GM12878 (cell line): ENCODE measurements around the gene INA. TPM values are rescaled to one million over a fixed set of nuclear protein-coding genes. Genes with fewer than 3 reads are reported as not detected.

Experiments used
- polyA plus RNA-seq, 11 experiments: library from polyadenylated mRNA; depleted of rRNA in 4 of 11; unstranded in 6 of 11; stranded (reverse) in 5 of 11; fragments of >200 nt; fragmentation: Nextera tagmentation in 4 of 11; fragmentation: Illumina TruSeq in 1 of 11; extraction: Ambion mirVana in 4 of 11; extraction: Trizol in 1 of 11; gene quantifications; 1 replicate in 1 of 11; 2 replicates in 10 of 11; pipeline versions ENCODE4 v1.2.1 to v1.2.3, GENCODE V29; 2011 to 2016; ENCODE audit warnings: inconsistent platforms in 2 of 11, missing spikeins in 2 of 11, low read depth in 1 of 11
- small RNA-seq: library from RNA; depleted of rRNA; stranded (forward); fragments of <200 nt; gene quantifications from one replicate; pipeline ENCODE3, GENCODE V24; 2014
- total RNA-seq, 4 experiments: library from RNA; depleted of rRNA in 3 of 4; stranded (reverse); fragments of >200 nt in 3 of 4; fragmentation: Illumina TruSeq in 1 of 4; extraction: Trizol in 1 of 4; gene quantifications; 2 replicates each; pipeline versions ENCODE4 v1.2.1 to v1.2.3, GENCODE V29; 2013 to 2021
- TF ChIP-seq, protein P1 (sequence below): fragments of 450-650 bp; IDR thresholded peaks from 2 replicates; pipeline ENCODE4 v1.6.1; 2016; ENCODE audit warnings: mild to moderate bottlenecking

Gene INA
- total and polyA plus RNA-seq, 10 of the 15 experiments (the other 5 are each of a cell fraction or from before 2014, with no cell fraction given), result 0.14 to 0.23 TPM; not detected in 8

DNA sequence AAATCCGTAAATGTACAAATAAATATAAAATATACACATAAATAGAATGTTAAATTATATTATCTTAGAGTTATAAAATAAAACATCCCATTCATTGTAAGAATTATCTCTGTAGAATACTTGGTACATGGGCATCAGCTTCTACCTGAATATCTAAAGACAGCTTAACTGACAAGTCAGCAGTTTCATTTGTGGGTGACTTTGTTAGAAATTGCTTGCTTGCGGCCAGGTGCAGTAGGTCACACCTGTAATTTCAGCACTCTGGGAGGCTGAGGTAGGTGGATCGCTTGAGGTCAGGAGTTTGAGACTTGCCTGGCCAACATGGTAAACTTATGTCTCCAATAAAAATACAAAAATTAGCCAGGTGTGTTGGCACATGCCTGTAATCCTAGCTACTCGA lies 59.4 kb downstream of the INA start (continued):
- TF ChIP-seq, protein P1, sequence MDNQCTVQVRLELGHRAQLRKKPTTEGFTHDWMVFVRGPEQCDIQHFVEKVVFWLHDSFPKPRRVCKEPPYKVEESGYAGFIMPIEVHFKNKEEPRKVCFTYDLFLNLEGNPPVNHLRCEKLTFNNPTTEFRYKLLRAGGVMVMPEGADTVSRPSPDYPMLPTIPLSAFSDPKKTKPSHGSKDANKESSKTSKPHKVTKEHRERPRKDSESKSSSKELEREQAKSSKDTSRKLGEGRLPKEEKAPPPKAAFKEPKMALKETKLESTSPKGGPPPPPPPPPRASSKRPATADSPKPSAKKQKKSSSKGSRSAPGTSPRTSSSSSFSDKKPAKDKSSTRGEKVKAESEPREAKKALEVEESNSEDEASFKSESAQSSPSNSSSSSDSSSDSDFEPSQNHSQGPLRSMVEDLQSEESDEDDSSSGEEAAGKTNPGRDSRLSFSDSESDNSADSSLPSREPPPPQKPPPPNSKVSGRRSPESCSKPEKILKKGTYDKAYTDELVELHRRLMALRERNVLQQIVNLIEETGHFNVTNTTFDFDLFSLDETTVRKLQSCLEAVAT, result no peak

Small RNA genes lying within 50 kb of the gene (small RNA-seq; reads per million reads assigned to genes)
- gene RNU11-3P, result not detected

Other genes with a start within 250 kb of the INA start
Only the 7 nearest of the 10 such genes appear.
- 54.4 and 64.7 TPM in 2 replicates for gene NT5C2, start 83.9 kb upstream of the INA start, total RNA-seq (2014; rRNA removed)
- 45.7 and 49.0 TPM in 2 replicates for gene NT5C2, start 83.9 kb upstream of the INA start, total RNA-seq (2014; rRNA removed; fragmentation: Illumina TruSeq; extraction: Trizol)
- gene NT5C2, start 83.9 kb upstream of the INA start, total RNA-seq (2021), result 43.2 and 48.5 TPM in 2 replicates
- 70.1 and 94.8 TPM in 2 replicates for gene NT5C2, start 83.9 kb upstream of the INA start, polyA plus RNA-seq (2011; rRNA removed)
- gene NT5C2, start 83.9 kb upstream of the INA start, polyA plus RNA-seq (2014; fragmentation: Illumina TruSeq; extraction: Trizol), result 66.8 and 78.2 TPM in 2 replicates
- 10 to 100 TPM; 15.8 to 22.3 TPM for gene NT5C2, start 83.9 kb upstream of the INA start, polyA plus RNA-seq (2014; fragmentation: Nextera tagmentation; extraction: Ambion mirVana)
- gene NT5C2, start 83.9 kb upstream of the INA start, polyA plus RNA-seq (2014; rRNA removed), result 50.5 and 57.5 TPM in 2 replicates
- gene NT5C2, start 83.9 kb upstream of the INA start, polyA plus RNA-seq (2016; fragmentation: Nextera tagmentation; extraction: Ambion mirVana), result 10 to 100 TPM; 61.4 to 68.4 TPM
- gene RPEL1, start 31.3 kb upstream of the INA start, total RNA-seq (2014; rRNA removed), result 0.11 TPM in 1 of 2 replicates, not detected in the other
- gene RPEL1, start 31.3 kb upstream of the INA start, total RNA-seq (2014; rRNA removed; fragmentation: Illumina TruSeq; extraction: Trizol), result not detected in 2 replicates
- gene RPEL1, start 31.3 kb upstream of the INA start, total RNA-seq (2021), result not detected in 2 replicates
- gene RPEL1, start 31.3 kb upstream of the INA start, polyA plus RNA-seq (2011; rRNA removed), result 0.04 and 0.12 TPM in 2 replicates
- gene RPEL1, start 31.3 kb upstream of the INA start, polyA plus RNA-seq (2014; fragmentation: Illumina TruSeq; extraction: Trizol), result 0.07 TPM in 1 of 2 replicates, not detected in the other
- gene RPEL1, start 31.3 kb upstream of the INA start, polyA plus RNA-seq (2014; fragmentation: Nextera tagmentation; extraction: Ambion mirVana), result under 1 TPM; 0.05 to 0.08 TPM
- gene RPEL1, start 31.3 kb upstream of the INA start, polyA plus RNA-seq (2014; rRNA removed), result 0.04 TPM in 1 of 2 replicates, not detected in the other
- gene RPEL1, start 31.3 kb upstream of the INA start, polyA plus RNA-seq (2016; fragmentation: Nextera tagmentation; extraction: Ambion mirVana), result not detected
- 13.3 and 16.5 TPM in 2 replicates for gene PCGF6, start 74.0 kb downstream of the INA start, total RNA-seq (2014; rRNA removed)
- gene PCGF6, start 74.0 kb downstream of the INA start, total RNA-seq (2014; rRNA removed; fragmentation: Illumina TruSeq; extraction: Trizol), result 13.7 and 14.5 TPM in 2 replicates
- gene PCGF6, start 74.0 kb downstream of the INA start, total RNA-seq (2021), result 13.2 and 14.0 TPM in 2 replicates
- gene PCGF6, start 74.0 kb downstream of the INA start, polyA plus RNA-seq (2011; rRNA removed), result 12.2 and 18.9 TPM in 2 replicates
- 10.8 and 13.4 TPM in 2 replicates for gene PCGF6, start 74.0 kb downstream of the INA start, polyA plus RNA-seq (2014; fragmentation: Illumina TruSeq; extraction: Trizol)
- 1 to 10 TPM; 6.5 to 8.2 TPM for gene PCGF6, start 74.0 kb downstream of the INA start, polyA plus RNA-seq (2014; fragmentation: Nextera tagmentation; extraction: Ambion mirVana)
- gene PCGF6, start 74.0 kb downstream of the INA start, polyA plus RNA-seq (2014; rRNA removed), result 8.9 and 11.4 TPM in 2 replicates
- 10 to 100 TPM; 17.7 to 19.1 TPM for gene PCGF6, start 74.0 kb downstream of the INA start, polyA plus RNA-seq (2016; fragmentation: Nextera tagmentation; extraction: Ambion mirVana)
- gene TAF5, start 90.8 kb downstream of the INA start, total RNA-seq (2014; rRNA removed), result 7.7 and 8.8 TPM in 2 replicates
- 7.8 and 7.9 TPM in 2 replicates for gene TAF5, start 90.8 kb downstream of the INA start, total RNA-seq (2014; rRNA removed; fragmentation: Illumina TruSeq; extraction: Trizol)
- gene TAF5, start 90.8 kb downstream of the INA start, total RNA-seq (2021), result 6.6 and 7.1 TPM in 2 replicates
- 9.2 and 13.7 TPM in 2 replicates for gene TAF5, start 90.8 kb downstream of the INA start, polyA plus RNA-seq (2011; rRNA removed)
- gene TAF5, start 90.8 kb downstream of the INA start, polyA plus RNA-seq (2014; fragmentation: Illumina TruSeq; extraction: Trizol), result 7.9 and 9.8 TPM in 2 replicates
- gene TAF5, start 90.8 kb downstream of the INA start, polyA plus RNA-seq (2014; fragmentation: Nextera tagmentation; extraction: Ambion mirVana), result 1 to 10 TPM; 3.7 to 3.8 TPM
- 6.1 and 6.8 TPM in 2 replicates for gene TAF5, start 90.8 kb downstream of the INA start, polyA plus RNA-seq (2014; rRNA removed)
- 1 to 10 TPM; 6.7 to 9.0 TPM for gene TAF5, start 90.8 kb downstream of the INA start, polyA plus RNA-seq (2016; fragmentation: Nextera tagmentation; extraction: Ambion mirVana)
- 240 and 260 TPM in 2 replicates for gene ATP5MK, start 119.3 kb downstream of the INA start, total RNA-seq (2014; rRNA removed)
- gene ATP5MK, start 119.3 kb downstream of the INA start, total RNA-seq (2014; rRNA removed; fragmentation: Illumina TruSeq; extraction: Trizol), result 542 TPM in 2 replicates
- gene ATP5MK, start 119.3 kb downstream of the INA start, total RNA-seq (2021), result 359 and 363 TPM in 2 replicates
- 485 and 750 TPM in 2 replicates for gene ATP5MK, start 119.3 kb downstream of the INA start, polyA plus RNA-seq (2011; rRNA removed)
- gene ATP5MK, start 119.3 kb downstream of the INA start, polyA plus RNA-seq (2014; fragmentation: Illumina TruSeq; extraction: Trizol), result 664 and 709 TPM in 2 replicates
- 1,000 to 10,000 TPM; 1,633 to 1,790 TPM for gene ATP5MK, start 119.3 kb downstream of the INA start, polyA plus RNA-seq (2014; fragmentation: Nextera tagmentation; extraction: Ambion mirVana)
- gene ATP5MK, start 119.3 kb downstream of the INA start, polyA plus RNA-seq (2014; rRNA removed), result 303 and 374 TPM in 2 replicates
- 1,000 to 10,000 TPM in 1 of 2 experiments, 100 to 1,000 TPM in 1; 941 to 1,045 TPM for gene ATP5MK, start 119.3 kb downstream of the INA start, polyA plus RNA-seq (2016; fragmentation: Nextera tagmentation; extraction: Ambion mirVana)
- gene PDCD11, start 119.5 kb downstream of the INA start, total RNA-seq (2014; rRNA removed), result 51.2 and 52.9 TPM in 2 replicates
- 40.0 and 42.9 TPM in 2 replicates for gene PDCD11, start 119.5 kb downstream of the INA start, total RNA-seq (2014; rRNA removed; fragmentation: Illumina TruSeq; extraction: Trizol)
- gene PDCD11, start 119.5 kb downstream of the INA start, total RNA-seq (2021), result 66.5 and 69.7 TPM in 2 replicates
- gene PDCD11, start 119.5 kb downstream of the INA start, polyA plus RNA-seq (2011; rRNA removed), result 25.2 and 32.3 TPM in 2 replicates
- 42.9 and 46.7 TPM in 2 replicates for gene PDCD11, start 119.5 kb downstream of the INA start, polyA plus RNA-seq (2014; fragmentation: Illumina TruSeq; extraction: Trizol)
- gene PDCD11, start 119.5 kb downstream of the INA start, polyA plus RNA-seq (2014; fragmentation: Nextera tagmentation; extraction: Ambion mirVana), result 10 to 100 TPM; 13.9 to 17.2 TPM
- 42.6 and 46.4 TPM in 2 replicates for gene PDCD11, start 119.5 kb downstream of the INA start, polyA plus RNA-seq (2014; rRNA removed)
- gene PDCD11, start 119.5 kb downstream of the INA start, polyA plus RNA-seq (2016; fragmentation: Nextera tagmentation; extraction: Ambion mirVana), result 10 to 100 TPM; 48.1 to 52.4 TPM
- gene CALHM2, start 175.2 kb downstream of the INA start, total RNA-seq (2014; rRNA removed), result 7.5 and 8.0 TPM in 2 replicates
- 5.0 and 6.1 TPM in 2 replicates for gene CALHM2, start 175.2 kb downstream of the INA start, total RNA-seq (2014; rRNA removed; fragmentation: Illumina TruSeq; extraction: Trizol)
- gene CALHM2, start 175.2 kb downstream of the INA start, total RNA-seq (2021), result 15.2 and 15.3 TPM in 2 replicates
- gene CALHM2, start 175.2 kb downstream of the INA start, polyA plus RNA-seq (2011; rRNA removed), result 11.8 and 23.7 TPM in 2 replicates
- gene CALHM2, start 175.2 kb downstream of the INA start, polyA plus RNA-seq (2014; fragmentation: Illumina TruSeq; extraction: Trizol), result 5.5 and 8.1 TPM in 2 replicates
- gene CALHM2, start 175.2 kb downstream of the INA start, polyA plus RNA-seq (2014; fragmentation: Nextera tagmentation; extraction: Ambion mirVana), result 1 to 10 TPM in 1 of 2 experiments, under 1 TPM in 1; 0.60 to 1.9 TPM
- gene CALHM2, start 175.2 kb downstream of the INA start, polyA plus RNA-seq (2014; rRNA removed), result 14.5 and 15.2 TPM in 2 replicates
- gene CALHM2, start 175.2 kb downstream of the INA start, polyA plus RNA-seq (2016; fragmentation: Nextera tagmentation; extraction: Ambion mirVana), result 10 to 100 TPM; 10.4 to 12.6 TPM